ENCODE measurements around the gene KRT72.

The KRT72 gene

DNA sequence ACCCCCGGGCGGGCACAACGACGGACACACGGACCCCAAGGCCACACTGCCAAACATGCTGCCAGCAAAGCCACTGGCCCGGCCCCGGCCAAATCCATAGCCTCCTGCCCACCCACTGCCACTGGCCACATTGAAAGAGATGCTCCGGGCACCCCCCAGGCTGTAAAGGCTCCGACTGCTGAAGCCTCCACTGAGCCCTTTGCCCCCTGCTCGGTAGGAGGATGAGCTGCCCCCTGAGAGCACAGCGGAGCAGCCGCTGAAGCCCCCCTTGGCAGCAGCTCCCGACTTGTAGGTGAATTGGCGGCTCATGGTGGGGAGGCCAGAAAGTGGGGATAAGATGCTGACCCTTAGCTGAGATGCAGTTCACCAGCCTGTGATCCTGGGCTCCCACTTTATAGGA is 17.0 kb upstream of the KRT72 start, which contains the start of gene KRT73:
Gene KRT73 (minus strand): TSS at position 344 of the 400 bp plus-strand sequence. CDS start 35 bp downstream, at position 309.
- H3K27ac ChIP-seq, result no peak within 1 kb of the TSS
- no peak for TF ChIP-seq ZFX (IDR thresholded peaks at IDR 0.05)
- TF ChIP-seq, protein P1, sequence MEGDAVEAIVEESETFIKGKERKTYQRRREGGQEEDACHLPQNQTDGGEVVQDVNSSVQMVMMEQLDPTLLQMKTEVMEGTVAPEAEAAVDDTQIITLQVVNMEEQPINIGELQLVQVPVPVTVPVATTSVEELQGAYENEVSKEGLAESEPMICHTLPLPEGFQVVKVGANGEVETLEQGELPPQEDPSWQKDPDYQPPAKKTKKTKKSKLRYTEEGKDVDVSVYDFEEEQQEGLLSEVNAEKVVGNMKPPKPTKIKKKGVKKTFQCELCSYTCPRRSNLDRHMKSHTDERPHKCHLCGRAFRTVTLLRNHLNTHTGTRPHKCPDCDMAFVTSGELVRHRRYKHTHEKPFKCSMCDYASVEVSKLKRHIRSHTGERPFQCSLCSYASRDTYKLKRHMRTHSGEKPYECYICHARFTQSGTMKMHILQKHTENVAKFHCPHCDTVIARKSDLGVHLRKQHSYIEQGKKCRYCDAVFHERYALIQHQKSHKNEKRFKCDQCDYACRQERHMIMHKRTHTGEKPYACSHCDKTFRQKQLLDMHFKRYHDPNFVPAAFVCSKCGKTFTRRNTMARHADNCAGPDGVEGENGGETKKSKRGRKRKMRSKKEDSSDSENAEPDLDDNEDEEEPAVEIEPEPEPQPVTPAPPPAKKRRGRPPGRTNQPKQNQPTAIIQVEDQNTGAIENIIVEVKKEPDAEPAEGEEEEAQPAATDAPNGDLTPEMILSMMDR (conservative IDR thresholded peaks at IDR 0.05), result no peak

GRCh38 chr12:52617403-52617785 is 16.1 kb upstream of the KRT72 start:
- no peak overlapping the region for H3K27ac ChIP-seq
- TF ChIP-seq ZFX (IDR thresholded peaks at IDR 0.05), result no peak
- TF ChIP-seq, protein P1 (conservative IDR thresholded peaks at IDR 0.05), result no peak

DNA sequence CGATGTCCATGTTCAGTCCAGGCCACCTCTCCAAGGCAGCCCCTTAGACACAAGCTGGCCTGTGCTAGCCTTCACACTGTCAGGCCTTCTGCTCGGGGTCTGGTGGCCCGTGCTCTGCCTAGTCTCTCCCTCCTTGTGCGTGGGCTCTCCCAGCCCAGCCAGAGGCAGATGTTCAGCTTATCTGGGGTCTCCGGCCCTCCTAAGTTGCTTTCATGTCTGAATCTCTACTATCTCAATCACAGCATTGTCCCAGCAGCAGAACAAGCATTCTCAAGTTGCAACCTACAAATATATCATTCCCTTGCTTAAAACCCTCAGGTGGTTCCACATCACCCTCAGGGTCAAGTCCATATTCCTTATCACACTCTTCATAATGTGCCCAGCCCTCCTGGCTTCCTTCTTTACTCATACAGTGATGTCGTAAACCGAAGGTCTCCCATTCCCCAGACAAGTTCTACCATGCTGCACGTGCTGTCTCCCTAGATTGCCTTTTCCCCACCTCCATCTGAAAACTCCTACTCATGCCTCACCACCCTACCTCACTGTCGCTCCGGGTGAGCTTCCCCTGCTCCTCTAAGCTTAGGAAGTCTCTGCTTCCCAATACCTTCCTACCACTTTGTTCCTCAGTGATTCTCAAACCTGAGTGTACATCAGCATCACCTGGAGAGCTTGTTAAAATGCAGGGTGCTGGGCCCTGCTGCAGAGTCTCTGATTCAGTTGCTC is 15.6 kb upstream of the KRT72 start:
- H3K27ac ChIP-seq, result no peak overlapping the region
- TF ChIP-seq, protein P1 (conservative IDR thresholded peaks at IDR 0.05), result no peak
- TF ChIP-seq ZFX (IDR thresholded peaks at IDR 0.05), result no peak

- no peak for TF ChIP-seq ZFX (IDR thresholded peaks at IDR 0.05)
- TF ChIP-seq, protein P1 (conservative IDR thresholded peaks at IDR 0.05), result no peak
- no peak overlapping the region for H3K27ac ChIP-seq
Observed at GRCh38 chr12:52615912-52616311, 14.6 kb upstream of the KRT72 start.

GRCh38 chr12:52615208-52615868 is 14.1 kb upstream of the KRT72 start:
- H3K27ac ChIP-seq, result no peak overlapping the region
- no peak for TF ChIP-seq ZFX (IDR thresholded peaks at IDR 0.05)
- TF ChIP-seq, protein P1 (conservative IDR thresholded peaks at IDR 0.05), result no peak

GRCh38 chr12:52614381-52615207 is 13.3 kb upstream of the KRT72 start:
- H3K27ac ChIP-seq, result no peak overlapping the region
- TF ChIP-seq, protein P1 (conservative IDR thresholded peaks at IDR 0.05), result no peak
- no peak for TF ChIP-seq ZFX (IDR thresholded peaks at IDR 0.05)
